ENCODE measurements around the gene ADK.
"Not testable (repeated sequence)": the region's sequence is repeated elsewhere in the genome, so short reads cannot be mapped to it uniquely, and the experiment has no call there.

Gene ADK

DNA sequence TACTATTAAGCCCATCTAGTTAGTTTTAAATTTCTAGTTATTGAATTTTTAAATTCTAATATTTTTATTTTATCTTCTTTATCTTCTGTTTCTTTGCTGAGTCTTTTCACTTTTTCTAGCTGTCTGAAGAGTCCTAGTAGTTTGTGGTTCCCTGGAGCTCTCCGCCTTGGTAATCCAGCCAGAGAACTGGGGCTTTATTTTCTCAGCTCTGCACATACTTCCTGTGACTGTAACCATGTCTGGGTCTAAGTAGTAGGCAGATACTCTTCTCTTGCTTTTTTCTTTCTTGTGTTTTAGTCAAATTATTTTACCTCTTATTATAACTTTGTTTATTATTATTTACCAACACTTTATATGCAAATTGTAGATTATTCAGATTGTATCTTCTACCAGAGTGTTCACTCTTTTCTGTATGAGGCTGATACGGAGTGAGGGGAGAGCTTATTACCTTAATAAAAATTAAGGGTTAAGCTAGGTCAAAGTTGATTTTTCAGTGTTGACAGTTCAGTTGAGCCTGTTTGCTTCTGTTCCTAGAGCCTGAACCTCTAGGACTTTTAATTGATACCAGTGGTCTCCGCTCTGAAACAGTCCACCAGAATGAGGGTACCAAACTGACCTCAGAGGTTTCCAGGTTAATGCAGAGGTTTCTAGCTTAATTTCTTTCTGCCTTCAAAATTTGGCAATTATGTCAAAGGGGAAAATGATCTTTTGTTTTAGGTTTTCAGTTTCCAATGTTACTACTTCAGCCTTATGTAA lies 155.4 kb downstream of the ADK start:
- no peak for DNase-seq

DNA sequence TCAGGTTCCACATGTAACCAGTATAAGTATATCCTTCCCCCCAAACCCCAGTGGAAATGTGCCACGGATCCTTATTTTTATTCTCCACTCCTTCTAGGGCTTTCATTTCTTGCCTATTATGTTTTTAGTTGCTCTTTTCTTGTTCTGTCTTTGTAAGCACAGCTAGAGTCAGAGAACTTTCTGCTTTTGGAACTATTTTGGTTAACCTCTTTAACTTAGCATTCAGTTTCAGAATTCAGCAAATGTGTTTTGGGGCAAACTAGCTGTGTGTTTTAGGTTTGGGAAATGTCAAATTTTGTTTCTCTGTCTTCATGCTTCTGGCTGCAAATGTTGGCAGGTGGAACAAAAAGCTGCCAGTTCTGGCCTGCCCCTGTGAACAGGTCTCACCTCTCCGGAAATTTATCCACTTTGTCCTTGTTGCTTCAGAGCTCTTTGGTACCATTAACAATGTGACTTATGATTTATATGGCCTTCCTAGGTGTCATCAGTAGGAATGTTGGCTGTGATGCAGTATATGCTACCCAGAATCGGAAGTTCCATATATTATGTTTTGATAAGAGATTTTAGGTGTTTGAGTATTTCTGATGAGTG lies 156.1 kb downstream of the ADK start:
- no peak for DNase-seq

DNA sequence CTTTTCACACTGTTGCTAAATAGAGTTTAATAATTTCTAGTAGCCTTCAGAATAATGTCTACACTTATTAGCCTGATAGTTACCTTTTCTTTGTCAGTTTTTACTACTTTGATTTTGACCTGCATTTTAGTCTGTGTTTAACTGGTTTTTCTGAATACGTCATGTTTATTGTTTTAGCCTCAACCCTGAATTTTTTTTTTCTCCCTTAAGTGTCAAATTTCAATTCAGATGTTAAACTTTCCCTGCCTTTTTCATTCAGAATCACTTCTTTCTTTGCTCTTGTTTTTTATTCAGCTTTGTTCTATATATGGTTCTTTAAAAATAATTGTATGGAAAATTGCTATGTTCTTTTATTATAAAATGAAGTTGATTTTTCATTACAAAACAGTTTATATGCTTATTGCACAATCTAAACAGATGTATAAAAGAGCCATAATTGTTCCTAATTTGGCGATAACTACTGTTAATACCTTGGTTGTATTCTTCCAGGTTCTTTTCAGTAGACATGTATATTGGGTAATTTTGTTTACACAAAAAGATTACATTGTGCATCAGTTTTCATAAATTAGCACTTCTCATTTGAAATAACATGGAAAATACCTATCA lies 159.7 kb downstream of the ADK start:
- DNase-seq: no peak

DNA sequence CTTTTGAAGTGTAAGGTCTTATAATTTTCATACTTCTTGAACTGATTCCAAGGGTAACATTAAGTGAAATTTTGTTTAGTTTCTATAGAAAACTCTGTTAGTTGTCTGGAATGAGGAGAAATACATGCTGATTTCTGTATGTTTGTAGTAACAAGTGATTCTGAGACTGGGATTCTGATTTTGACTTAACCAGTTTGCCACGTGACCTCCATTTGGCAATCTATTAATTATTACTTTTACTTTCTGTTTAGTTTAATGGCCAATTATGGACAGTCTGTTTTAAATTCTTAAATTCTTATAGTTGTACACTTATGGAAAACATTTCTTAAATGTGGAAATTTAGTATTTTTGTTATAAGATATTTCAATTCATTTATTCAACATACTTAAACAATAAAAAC lies 163.1 kb downstream of the ADK start:
- DNase-seq: no peak

DNA sequence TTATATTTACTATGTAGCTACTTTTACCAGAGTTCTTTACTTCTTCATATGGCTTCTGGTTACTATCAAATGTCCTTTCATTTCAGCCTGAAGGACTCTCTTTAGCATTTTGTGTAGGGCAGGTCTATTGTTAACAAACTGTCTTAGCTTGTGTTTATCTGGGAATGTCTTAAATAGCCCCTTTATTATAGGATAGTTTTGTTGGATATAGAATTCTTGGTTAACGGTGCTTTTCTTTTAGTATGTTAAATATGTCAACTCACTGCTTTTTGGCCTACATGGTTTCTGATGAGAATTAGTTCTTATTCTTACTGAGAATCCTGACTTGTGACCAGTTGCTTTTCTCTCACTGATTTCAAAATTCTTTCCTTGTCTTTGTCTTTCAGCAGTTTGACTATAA lies 169.0 kb downstream of the ADK start:
- no peak for DNase-seq

DNA sequence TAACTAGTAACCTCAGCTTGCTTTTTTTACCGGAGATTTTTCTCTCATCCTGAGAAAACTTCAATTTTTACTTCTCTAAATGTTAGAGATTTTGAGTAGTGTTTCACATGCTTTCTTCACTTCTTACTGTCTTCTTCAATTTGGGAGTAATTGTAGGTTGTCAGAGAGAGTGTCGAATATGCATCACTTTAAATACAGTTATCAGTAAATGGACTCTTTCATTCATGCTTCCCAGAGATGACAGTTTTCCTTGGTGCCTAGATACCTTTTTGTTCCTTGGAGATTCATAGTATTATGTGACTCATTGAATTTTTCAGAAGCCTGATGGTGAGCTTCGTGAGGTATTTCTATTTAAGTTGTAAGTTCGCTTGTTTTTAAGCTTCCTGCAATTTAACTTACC lies 169.7 kb downstream of the ADK start:
- no peak for DNase-seq

DNA sequence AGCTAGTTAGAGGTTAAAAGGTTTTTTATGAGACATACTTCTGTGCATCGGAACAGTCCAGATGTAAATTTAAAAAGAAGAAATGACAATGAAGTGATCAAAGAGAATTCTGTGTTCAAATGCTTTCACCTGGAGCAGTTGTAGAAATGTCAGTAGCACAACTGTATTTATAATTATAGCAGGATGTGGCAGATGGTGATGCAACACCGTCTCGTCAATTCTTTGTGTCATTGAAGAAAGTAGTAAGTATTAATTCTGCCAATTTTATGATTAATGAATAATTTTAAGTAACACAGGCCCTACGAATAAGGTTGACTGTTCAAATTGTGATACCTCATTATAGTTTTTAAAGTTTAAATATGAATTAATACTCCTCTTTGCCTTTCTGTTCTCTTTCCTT lies 171.1 kb downstream of the ADK start:
- DNase-seq: no peak

DNA sequence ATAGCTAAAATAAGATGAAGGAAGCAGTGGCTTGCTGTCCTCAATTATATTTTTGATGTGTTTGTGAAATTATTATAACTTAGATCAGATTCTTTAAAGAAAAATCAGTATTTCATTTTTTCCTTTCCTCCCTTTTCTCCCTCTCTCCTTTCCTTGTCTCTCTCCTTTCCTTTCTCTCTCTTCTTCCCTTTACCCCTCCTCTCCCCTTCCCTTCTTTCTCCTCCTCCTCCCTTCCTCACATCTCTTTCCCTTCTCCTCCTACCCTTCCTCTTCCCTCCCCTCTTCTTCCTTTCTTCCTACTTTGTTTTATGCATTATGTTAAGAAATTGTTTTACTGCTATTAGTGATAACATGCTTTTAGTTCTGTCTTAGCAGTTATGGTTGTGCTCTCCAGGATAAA lies 171.5 kb downstream of the ADK start:
- no peak for DNase-seq

DNA sequence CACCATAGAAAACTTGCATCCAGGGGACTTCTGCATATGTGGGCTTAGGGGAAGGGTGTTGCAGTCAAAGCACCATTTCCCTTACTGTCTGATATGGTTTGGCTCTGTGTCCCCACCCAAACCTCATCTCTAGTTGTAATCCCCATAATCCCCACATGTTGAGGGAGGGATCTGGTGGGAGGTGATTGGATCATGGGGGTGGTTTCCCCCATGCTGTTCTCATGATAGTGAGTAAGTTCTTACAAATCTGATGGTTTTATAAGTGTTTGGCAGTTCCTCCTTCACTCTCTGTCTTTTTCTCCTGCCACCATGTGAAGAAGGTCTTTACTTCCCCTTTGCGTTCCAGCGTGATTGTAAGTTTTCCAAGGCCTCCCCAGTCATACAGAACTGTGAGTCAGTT lies 177.4 kb downstream of the ADK start:
- DNase-seq: no peak

DNA sequence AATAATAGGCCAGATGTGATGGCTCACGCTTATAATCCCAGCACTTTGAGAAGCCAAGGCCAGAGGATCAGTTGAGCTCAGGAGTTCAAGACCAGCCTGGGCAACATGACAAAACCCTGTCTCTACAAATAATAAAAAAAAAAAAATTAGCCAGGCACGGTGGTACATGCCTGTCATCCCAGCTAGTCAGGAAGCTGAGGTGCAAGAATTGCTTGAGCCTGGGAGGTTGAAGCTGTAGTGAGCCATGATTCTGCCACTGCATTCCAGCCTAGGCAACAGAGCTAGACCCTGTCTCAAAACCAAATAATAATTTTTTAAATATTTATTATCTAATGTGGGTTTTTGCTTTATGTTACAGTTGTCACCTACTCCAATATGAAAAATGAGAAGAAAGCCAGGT lies 178.9 kb downstream of the ADK start:
- no peak for DNase-seq

DNA sequence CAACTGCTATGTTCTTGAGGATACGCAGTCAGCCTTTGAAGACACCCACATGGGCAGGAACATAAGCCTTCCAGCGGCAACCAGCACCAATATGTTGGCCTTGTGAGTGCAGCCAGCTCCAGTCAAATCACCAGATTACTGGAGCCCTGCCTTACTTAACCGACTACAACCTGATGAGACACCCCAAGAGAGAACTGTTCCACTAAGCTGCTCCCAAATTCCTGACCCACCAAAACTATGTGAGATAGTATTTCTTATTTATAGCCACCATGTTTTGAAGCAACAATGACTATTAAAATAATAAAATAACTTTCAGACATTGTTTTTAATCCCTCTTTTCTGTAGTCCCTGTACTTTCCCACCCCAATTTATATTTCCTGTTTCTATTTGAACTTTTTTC lies 179.6 kb downstream of the ADK start:
- DNase-seq: no peak

DNA sequence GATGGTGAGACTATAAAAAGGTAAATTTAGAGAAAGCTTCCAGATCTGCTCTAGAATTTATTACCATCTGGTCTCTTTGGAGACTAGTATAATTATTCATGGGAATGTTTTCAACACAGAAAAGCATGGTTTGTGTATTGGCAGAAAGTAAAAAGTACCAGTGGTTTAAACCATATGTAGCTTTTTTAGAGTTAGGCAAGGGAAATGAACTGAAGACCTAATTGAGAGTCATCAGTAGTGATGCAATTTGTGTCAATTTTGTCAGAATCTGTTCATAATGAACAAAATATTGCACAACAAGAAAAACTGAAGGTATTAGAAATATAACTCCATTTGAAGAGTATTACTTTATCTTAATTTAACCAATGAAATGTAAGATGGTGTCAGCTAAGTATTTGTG lies 181.4 kb downstream of the ADK start:
- DNase-seq: no peak

DNA sequence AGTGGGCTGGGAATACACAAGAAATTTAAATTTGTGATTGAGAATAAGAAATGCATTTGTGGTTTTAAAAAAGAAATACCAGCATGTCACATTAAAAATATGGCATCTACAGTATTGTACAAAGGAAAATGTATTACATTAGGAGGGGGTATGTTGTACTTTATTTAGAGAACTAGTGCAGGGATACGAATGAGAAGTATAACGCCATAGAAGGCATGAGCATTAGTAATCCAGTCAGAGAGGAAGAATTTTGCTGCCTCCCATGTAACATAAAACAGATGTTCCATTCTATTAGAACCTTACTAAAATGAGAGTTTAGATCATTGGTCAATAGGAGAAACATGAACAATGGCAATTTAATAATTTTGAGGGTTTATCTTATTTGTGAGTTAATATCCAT lies 182.2 kb downstream of the ADK start:
- DNase-seq: no peak

DNA sequence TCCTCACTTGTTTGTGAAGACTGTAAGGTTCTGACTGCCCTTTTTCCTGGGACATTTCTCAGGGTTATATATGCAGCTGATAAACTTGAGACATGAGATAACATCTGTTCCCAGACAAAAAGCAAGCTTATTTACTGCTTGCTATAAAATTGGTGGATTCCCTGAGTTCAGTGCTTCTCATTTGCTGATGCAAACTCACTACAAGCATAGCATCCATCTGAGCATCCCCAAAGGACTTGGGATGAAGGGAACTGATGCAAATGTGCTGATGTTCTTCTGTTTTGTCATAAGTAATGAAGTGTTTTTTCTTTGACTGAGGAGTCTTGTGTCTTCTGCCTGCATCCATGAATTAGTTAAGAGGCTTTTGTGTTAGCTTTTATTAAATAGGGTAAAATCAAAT lies 183.2 kb downstream of the ADK start:
- no peak for DNase-seq

DNA sequence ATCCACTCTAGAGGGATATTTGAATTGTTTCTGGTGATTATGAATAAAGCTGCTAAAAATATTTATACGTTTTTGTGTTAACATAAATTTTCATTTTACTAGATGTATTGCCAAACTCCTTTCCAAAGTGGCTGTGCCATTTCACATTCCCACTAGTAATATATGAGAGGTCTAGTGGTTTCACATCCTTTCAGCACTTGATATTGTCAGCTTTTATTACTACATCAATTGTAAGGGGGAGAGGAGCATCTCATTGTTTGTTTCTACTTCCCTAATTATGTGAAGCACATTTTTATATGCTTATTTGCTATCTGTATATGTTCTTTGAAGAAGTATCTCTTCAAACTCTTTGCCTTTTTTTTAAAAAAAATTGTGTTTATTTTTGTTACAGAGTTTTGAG lies 184.5 kb downstream of the ADK start:
- no peak for DNase-seq

DNA sequence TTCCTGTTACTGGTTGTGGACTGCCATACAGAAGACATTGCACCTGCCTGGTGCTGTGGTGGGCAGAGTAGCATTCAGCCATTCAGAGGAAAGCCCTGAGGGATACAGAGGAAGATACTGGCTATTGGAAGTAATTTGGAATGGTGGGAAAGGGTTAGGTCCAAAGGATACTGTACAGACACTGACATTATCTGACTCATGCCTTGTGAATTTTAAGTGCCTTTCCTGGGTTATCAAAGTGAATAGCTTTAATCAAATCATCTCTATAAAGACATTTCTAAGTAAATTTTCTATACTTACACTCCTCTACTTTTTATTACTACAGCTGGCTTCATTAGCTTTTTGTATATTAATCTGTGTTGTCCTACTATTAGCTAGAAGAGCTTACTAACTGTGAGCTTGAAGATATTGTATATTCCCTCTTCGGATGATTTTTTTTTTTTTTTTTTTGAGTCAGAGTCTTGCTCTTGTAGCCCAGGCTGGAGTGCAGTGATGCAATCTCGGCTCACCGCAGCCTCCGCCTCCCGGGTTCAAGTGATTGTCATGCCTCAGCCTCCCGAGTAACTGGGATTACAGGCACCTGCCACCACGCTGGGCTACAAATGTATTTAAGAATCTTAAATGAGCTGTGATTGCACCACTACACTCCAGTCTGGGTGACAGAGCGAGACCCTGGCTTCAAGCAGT lies 186.5 kb downstream of the ADK start:
- DNase-seq: no peak

DNA sequence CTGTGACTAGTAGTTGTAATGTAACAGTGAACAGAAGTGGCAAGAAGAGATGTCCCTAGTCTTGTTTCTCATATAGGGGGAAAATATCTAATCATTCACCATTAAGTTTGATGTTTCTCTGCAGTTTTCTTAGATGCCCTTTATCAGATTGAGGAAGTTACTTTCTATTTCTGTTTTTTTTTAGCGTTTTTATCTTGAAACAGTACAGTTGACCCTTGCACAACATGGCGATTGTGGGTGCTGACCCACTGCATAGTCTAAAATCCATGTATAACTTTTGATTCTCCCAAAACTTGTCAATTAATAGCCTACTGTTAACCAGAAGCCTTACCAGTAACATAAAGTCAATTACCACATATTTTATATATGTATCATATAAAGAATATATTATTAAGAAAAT lies 192.0 kb downstream of the ADK start:
- no peak for DNase-seq

DNA sequence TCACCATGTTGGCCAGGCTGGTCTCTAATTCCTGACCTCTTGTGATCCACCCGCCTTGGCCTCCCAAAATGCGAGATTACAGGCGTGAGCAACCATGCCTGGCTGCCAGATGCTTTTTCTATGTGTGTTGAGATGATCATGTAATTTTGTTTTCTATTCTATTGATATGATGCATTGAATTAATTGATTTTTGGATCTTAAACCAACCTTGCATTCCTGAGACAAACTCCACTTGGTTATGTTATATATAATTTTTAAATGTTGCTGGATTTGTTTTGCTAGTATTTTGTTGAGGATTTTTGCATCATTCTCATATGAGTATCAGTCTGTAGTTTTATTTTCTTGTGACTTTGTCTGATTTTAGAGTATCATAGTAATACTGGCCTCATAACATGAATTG lies 192.8 kb downstream of the ADK start:
- DNase-seq: no peak

DNA sequence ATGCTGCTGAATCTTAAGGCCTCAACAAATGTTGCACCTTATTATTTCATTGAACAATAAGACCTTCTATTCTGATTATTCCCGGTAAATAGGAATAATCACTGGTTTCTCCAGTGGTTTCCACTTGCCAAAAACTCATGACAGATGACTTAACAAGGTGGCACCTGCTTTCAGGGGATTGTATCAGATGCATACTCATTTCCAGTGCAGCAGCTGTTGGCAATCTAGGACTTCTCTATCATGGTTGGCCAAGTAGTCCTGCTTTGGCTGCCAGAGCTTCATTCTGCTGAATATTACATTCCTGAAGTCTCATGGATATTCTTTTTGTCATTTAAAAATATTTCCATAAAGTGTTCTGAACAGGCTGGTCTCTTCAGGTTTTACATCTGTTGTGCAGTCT lies 193.3 kb downstream of the ADK start:
- no peak for DNase-seq

DNA sequence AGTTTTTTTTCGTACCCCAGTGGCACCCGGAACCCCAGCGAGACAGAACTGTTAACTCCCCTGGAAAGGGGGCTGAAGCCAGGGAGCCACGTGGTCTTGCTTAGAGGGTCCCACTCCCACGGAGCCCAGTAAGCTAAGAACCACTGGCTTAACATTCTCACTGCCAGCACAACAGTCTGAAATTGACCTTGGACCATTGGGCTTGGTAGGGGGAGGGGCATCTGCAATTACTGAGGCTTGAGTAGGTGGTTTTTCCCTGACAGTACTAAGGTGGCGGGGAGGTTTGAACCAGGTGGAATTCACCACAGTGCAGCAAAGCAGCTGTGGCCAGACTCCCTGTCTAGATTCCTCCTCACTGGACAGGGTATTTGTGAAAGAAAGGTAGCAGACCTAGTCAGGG lies 196.5 kb downstream of the ADK start:
- DNase-seq: no peak

DNA sequence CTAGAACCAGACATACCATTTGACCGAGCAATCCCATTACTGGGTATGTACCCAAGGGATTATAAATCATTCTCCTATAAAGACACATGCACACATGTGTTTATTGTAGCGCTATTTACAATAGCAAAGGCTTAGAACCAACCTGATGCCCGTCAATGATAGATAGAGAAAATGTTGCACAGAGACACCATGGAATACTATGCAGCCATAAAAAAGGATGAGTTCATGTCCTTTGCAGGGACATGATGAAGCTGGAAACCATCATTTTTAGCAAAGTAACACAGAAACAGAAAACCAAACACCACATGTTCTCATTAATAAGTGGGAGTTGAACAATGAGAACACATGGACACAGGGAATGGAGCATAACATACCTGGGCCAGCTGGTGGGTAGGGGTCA lies 202.0 kb downstream of the ADK start:
- DNase-seq: not testable (repeated sequence)

DNA sequence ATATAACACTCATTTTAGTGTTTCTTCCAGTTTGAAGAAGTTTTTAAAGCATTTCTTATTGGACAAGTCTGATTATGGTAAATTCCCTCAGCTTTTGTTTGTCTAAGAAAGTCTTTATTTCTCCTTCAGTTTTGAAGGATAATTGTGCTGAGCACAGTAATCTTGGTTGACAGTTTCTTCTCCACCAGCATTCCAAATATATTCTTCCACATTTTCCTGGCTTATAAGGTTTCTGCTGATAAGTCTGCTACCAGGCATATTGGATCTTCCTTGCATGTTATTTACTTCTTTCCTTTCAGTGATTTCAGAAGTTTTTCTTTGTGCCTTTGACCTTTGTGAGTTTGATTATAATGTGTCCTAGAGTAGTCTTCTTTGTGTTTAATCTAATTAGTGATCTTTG lies 210.7 kb downstream of the ADK start:
- no peak for DNase-seq

DNA sequence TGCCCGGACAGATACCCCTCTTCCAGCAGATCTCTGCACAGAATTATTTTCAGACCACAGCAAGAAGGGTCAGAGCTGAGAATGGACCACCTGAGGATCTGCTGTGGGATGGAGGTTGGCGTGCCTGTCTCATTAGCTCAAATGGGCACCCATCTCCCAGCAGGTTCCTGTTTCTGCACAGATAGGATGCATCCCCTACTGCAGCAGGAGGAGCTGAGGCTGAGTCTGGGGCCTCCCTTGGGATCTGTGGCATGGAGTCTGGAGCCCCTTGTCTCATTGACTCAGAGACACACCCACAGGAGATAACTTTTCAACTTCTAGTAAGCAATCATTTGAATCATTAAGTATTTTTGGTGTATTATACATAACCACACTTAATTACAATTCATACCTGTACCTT lies 212.7 kb downstream of the ADK start:
- DNase-seq: no peak

DNA sequence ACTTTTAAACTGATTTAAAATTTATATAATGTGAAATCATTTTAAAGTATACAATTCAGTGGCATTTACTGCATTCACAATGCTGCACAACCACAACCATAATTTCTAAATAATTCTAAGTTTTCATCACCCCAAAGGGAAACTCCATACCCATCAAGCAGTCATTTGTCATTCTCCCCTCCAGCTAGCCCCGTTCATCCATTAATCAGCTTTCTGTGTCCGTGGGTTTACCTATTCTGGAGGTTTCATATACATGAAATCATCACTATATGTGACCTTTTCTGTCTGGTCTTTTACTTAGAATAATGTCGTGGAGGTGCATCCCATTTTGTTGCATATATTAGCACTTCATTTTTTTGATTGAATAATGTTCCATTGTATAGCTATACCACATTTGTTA lies 214.1 kb downstream of the ADK start:
- DNase-seq: no peak

Measured in CD4-positive, alpha-beta T cell treated with Interleukin-12 subunit alpha and Interleukin-12 subunit beta, for 1 hour (primary cell).